ENCODE results near the gene UTP18.

- no peak for TF ChIP-seq CTCF (IDR thresholded peaks at IDR 0.05)
- no peak for TF ChIP-seq POLR2A (IDR thresholded peaks at IDR 0.05)
Measured at GRCh38 chr17:51240275-51240674, 20.1 kb upstream of the UTP18 start.
